ENCODE data around the gene RBBP8. TPM values are rescaled to one million over a fixed set of nuclear protein-coding genes. Genes with fewer than 3 reads are reported as not detected.

The RBBP8 gene
- total and polyA plus RNA-seq, 2 donors (not counting 3 experiments of a cell fraction or from before 2014, with no cell fraction given), result 3.0 to 13.5 TPM

GRCh38 chr18:23012249-23012648 is 79.1 kb downstream of the RBBP8 start:
- BruUV-seq (replicated peaks), result no TSS peak
- Histone ChIP-seq H3K9me1 (replicated peaks; ENCODE audit: control insufficient read depth, extremely low read depth, insufficient read depth, low read length) (no peaks in the 10 kb centered on the region), H3K4me2 (ENCODE audit: insufficient read depth, low read length) (no peak overlapping the region), H3K9ac (replicated peaks; ENCODE audit: extremely low read depth, insufficient read depth, low read length) (no peak overlapping the region), H3K9me3 (replicated peaks; ENCODE audit: control insufficient read depth, insufficient read depth, low read length) (no peaks in the 10 kb centered on the region), H3K4me1 (ENCODE audit: control insufficient read depth, extremely low read depth, insufficient read depth, low read length) (no peaks in the 10 kb centered on the region), H3K27ac (ENCODE audit: insufficient read depth, low read depth, low read length) (no peak overlapping the region), H3K36me3 (ENCODE audit: control insufficient read depth in 2 of 2, extremely low read depth in 1 of 2, insufficient read depth in 2 of 2, low read length in 2 of 2) (no peaks in the 10 kb centered on the region), H4K20me1 (replicated peaks; ENCODE audit: control insufficient read depth, extremely low read depth, insufficient read depth, low read length) (no peaks in the 10 kb centered on the region), H3K4me3 (replicated peaks in 1 of 3; ENCODE audit: insufficient read depth in 1 of 3, low read depth in 1 of 3, low read length in 3 of 3) (no peak overlapping the region), H3K27me3 (ENCODE audit: control insufficient read depth in 2 of 2, insufficient read depth in 2 of 2, low read length in 2 of 2) (no peaks in the 10 kb centered on the region), H2AFZ (ENCODE audit: low read depth, low read length) (no peak overlapping the region), H3K79me2 (ENCODE audit: control insufficient read depth, insufficient read depth, low read length) (no peaks in the 10 kb centered on the region)
- TF ChIP-seq, protein P1, sequence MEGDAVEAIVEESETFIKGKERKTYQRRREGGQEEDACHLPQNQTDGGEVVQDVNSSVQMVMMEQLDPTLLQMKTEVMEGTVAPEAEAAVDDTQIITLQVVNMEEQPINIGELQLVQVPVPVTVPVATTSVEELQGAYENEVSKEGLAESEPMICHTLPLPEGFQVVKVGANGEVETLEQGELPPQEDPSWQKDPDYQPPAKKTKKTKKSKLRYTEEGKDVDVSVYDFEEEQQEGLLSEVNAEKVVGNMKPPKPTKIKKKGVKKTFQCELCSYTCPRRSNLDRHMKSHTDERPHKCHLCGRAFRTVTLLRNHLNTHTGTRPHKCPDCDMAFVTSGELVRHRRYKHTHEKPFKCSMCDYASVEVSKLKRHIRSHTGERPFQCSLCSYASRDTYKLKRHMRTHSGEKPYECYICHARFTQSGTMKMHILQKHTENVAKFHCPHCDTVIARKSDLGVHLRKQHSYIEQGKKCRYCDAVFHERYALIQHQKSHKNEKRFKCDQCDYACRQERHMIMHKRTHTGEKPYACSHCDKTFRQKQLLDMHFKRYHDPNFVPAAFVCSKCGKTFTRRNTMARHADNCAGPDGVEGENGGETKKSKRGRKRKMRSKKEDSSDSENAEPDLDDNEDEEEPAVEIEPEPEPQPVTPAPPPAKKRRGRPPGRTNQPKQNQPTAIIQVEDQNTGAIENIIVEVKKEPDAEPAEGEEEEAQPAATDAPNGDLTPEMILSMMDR (IDR thresholded peaks at IDR 0.05; ENCODE audit: extremely low read depth in 1 of 2, insufficient read depth in 1 of 2, low read depth in 1 of 2, low read length in 2 of 2), result no peak
- no peak for TF ChIP-seq FOS (IDR thresholded peaks at IDR 0.05; ENCODE audit: borderline replicate concordance, insufficient read depth, low read length)
- TF ChIP-seq POLR2AphosphoS5 (IDR thresholded peaks at IDR 0.05; ENCODE audit: insufficient read depth, low read depth, low read length), result no peak
- no peak for TF ChIP-seq EZH2 (IDR thresholded peaks at IDR 0.05; ENCODE audit: borderline replicate concordance, low read depth, low read length, severe bottlenecking)
- no peak for TF ChIP-seq GATA2 (IDR thresholded peaks at IDR 0.05; ENCODE audit: insufficient read depth, insufficient read length, low read depth, low read length)
- no peak for TF ChIP-seq JUN (IDR thresholded peaks at IDR 0.05; ENCODE audit: borderline replicate concordance, insufficient read depth, insufficient read length, low read depth)
- no peak for TF ChIP-seq MAX (IDR thresholded peaks at IDR 0.05; ENCODE audit: insufficient read depth, insufficient read length)
- no peak for TF ChIP-seq MYC (IDR thresholded peaks at IDR 0.05; ENCODE audit: low read depth, low read length)
- TF ChIP-seq POLR2A (IDR thresholded peaks at IDR 0.05; ENCODE audit: low read depth, low read length), result no peak
- POLR2A ChIA-PET, result interaction anchor here (1.1 kb wide), 1 partner anchor 9 kb away, joined by 3 read pairs; no protein-coding TSS in a partner anchor
- CTCF ChIA-PET, result no interaction called here
- intact Hi-C loops (cut with micrococcal nuclease) (no loop called here), dilution Hi-C loops (cut with MboI; ENCODE audit: extremely low pct_ligation_motif_present, low sequenced_read_pairs) (no loop called here)
- no peak for DNase-seq (ENCODE audit: low read depth, low spot score)
- no peak for FAIRE-seq
